Endodermal cell (in vitro differentiated cells): ENCODE measurements around the gene DLD. TPM values are rescaled to one million over a fixed set of nuclear protein-coding genes. Genes with fewer than 3 reads are reported as not detected.
A peak's percentile ranks its signal among the peaks of the same experiment; 100 is the strongest.

Source experiments
- DNase-seq: peaks from one replicate; pipeline ENCODE4 v3.0.0-alpha.2; 2017
- H3K27ac ChIP-seq: 2 replicates; pipeline ENCODE4 v1.5.1; 2013; ENCODE audit warnings: mild to moderate bottlenecking, low read depth, low read length, moderate library complexity
- H3K27me3 ChIP-seq: 2 replicates; pipeline ENCODE4 v1.6.1; 2013; ENCODE audit warnings: mild to moderate bottlenecking, low read length, moderate library complexity; ENCODE audit not compliant: insufficient read depth, control insufficient read depth, poor library complexity, severe bottlenecking
- H3K36me3 ChIP-seq: 2 replicates; pipeline ENCODE4 v1.7.0; 2013; ENCODE audit warnings: mild to moderate bottlenecking, low read length, moderate library complexity; ENCODE audit not compliant: control insufficient read depth, insufficient read depth
- H3K4me1 ChIP-seq: one replicate; pipeline ENCODE4 v1.7.0; 2013; ENCODE audit warnings: low read length; ENCODE audit not compliant: control insufficient read depth, insufficient read depth
- H3K4me3 ChIP-seq: 2 replicates; pipeline ENCODE4 v1.5.1; 2013; ENCODE audit warnings: mild to moderate bottlenecking, low read length, moderate library complexity
- H3K9ac ChIP-seq: 2 replicates; pipeline ENCODE4 v1.6.1; 2013; ENCODE audit warnings: mild to moderate bottlenecking, low read length, moderate library complexity; ENCODE audit not compliant: poor library complexity, severe bottlenecking; ENCODE audit errors: extremely low read depth
- H3K9me3 ChIP-seq: 2 replicates; pipeline ENCODE4 v1.6.1; 2013; ENCODE audit warnings: mild to moderate bottlenecking, low read length, moderate library complexity; ENCODE audit not compliant: control insufficient read depth
- H3K27ac Mint-ChIP-seq: 2 replicates; pipeline ENCODE4 v1.8.0; 2020; ENCODE audit warnings: mixed read lengths
- H3K27me3 Mint-ChIP-seq: 2 replicates; pipeline ENCODE4 v1.8.0; 2021; ENCODE audit warnings: mild to moderate bottlenecking, mixed read lengths; ENCODE audit not compliant: insufficient read depth
- H3K36me3 Mint-ChIP-seq: 2 replicates; pipeline ENCODE4 v1.8.0; 2020; ENCODE audit warnings: low read depth, mixed read lengths
- H3K4me1 Mint-ChIP-seq: 2 replicates; pipeline ENCODE4 v1.8.0; 2020; ENCODE audit warnings: mixed read lengths
- H3K4me3 Mint-ChIP-seq: 2 replicates; pipeline ENCODE4 v1.8.0; 2020; ENCODE audit warnings: mild to moderate bottlenecking, moderate library complexity, mixed read lengths
- H3K9me3 Mint-ChIP-seq: 2 replicates; pipeline ENCODE4 v1.8.0; 2020; ENCODE audit warnings: mild to moderate bottlenecking, mixed read lengths
- CTCF ChIP-seq: fragments of 200-600 bp; sonication (generic); conservative IDR thresholded peaks from 2 replicates; pipeline ENCODE4 v1.5.0; 2021; ENCODE audit warnings: antibody characterized with exemption, mild to moderate bottlenecking
- WGBS, 2 experiments: methylation state at CpG; one replicate each; pipeline versions ENCODE4 v1.1.5 to v1.1.7; 2013; ENCODE audit warnings: missing lambda C conversion rate in 2 of 2, mixed read lengths in 1 of 2; ENCODE audit not compliant: insufficient coverage in 1 of 2, insufficient read length in 1 of 2; 5-methylcytosine and 5-hydroxymethylcytosine counted together
- total RNA-seq, 2 donors: library from RNA; stranded (reverse); fragmentation: NEBNext Ultra II Directional in 1 of 2; extraction: Animal tissue kit (Norgen Biotek cat#: 25700) in 1 of 2; gene quantifications; 2 replicates in 1 of 2; 3 replicates in 1 of 2; pipeline ENCODE4 v1.2.1, GENCODE V29; 2021

DLD gene
- total RNA-seq, 2 donors from 2014 or later = 82.4 to 82.5 TPM

GRCh38 chr7:107898997-107899594, 8.1 kb downstream of the DLD start:
- no peaks in the 10 kb centered on the region for H3K27me3 ChIP-seq
- WGBS, 2 experiments = 92 to 100% methylated on average over 2 of the region's 2 CpGs
- H3K27ac ChIP-seq = no peak overlapping the region
- no peaks in the 10 kb centered on the region for H3K9me3 Mint-ChIP-seq
- no peak overlapping the region for H3K27ac Mint-ChIP-seq
- no peak for TF ChIP-seq CTCF
- no peaks in the 10 kb centered on the region for H3K27me3 Mint-ChIP-seq
- peaks cover 12% of the 10 kb centered on the region for H3K4me1 Mint-ChIP-seq
- no peak overlapping the region for H3K4me3 ChIP-seq
- H3K4me1 ChIP-seq = no peaks in the 10 kb centered on the region
- H3K36me3 ChIP-seq = peaks cover 66% of the 10 kb centered on the region
- H3K9me3 ChIP-seq = no peaks in the 10 kb centered on the region
- no peak for DNase-seq
- H3K9ac ChIP-seq = no peak overlapping the region
- H3K36me3 Mint-ChIP-seq = peaks cover 45% of the 10 kb centered on the region
- H3K4me3 Mint-ChIP-seq = no peak overlapping the region

GRCh38 chr7:107900496-107901015, 9.6 kb downstream of the DLD start:
- Mint-ChIP-seq H3K4me1 (peaks cover 12% of the 10 kb centered on the region), H3K4me3 (no peak overlapping the region), H3K9me3 (no peaks in the 10 kb centered on the region), H3K27ac (no peak overlapping the region), H3K36me3 (peaks cover 42% of the 10 kb centered on the region), H3K27me3 (no peaks in the 10 kb centered on the region)
- H3K4me3 ChIP-seq = no peak overlapping the region
- H3K36me3 ChIP-seq = peaks cover 66% of the 10 kb centered on the region
- no peak for DNase-seq
- H3K27ac ChIP-seq = no peak overlapping the region
- no peaks in the 10 kb centered on the region for H3K9me3 ChIP-seq
- no peaks in the 10 kb centered on the region for H3K27me3 ChIP-seq
- TF ChIP-seq CTCF = no peak
- 96% methylated on average over 1 of the region's 1 CpG; no CpG with 5 or more reads in 1 of the 2 experiments for WGBS, 2 experiments
- H3K9ac ChIP-seq = no peak overlapping the region
- no peaks in the 10 kb centered on the region for H3K4me1 ChIP-seq

- Mint-ChIP-seq H3K27ac (peak overlapping the region; percentile 86), H3K27me3 (no peaks in the 10 kb centered on the region), H3K9me3 (no peaks in the 10 kb centered on the region), H3K4me3 (no peak overlapping the region), H3K4me1 (peaks cover 12% of the 10 kb centered on the region), H3K36me3 (peaks cover 53% of the 10 kb centered on the region)
- TF ChIP-seq CTCF = no peak
- Histone ChIP-seq H3K4me3 (peak overlapping the region; percentile 9), H3K9me3 (no peaks in the 10 kb centered on the region), H3K27me3 (no peaks in the 10 kb centered on the region), H3K36me3 (peaks cover 68% of the 10 kb centered on the region), H3K9ac (peak overlapping the region; percentile 0), H3K27ac (peak overlapping the region; percentile 47), H3K4me1 (no peaks in the 10 kb centered on the region)
- no peak for DNase-seq
These were observed 11.4 kb downstream of the DLD start for GRCh38 chr7:107902381-107902780.
